ENCODE data around the gene TMEM108. TPM values are rescaled to one million over a fixed set of nuclear protein-coding genes. Genes with fewer than 3 reads are reported as not detected.

TMEM108 gene
- total RNA-seq, 6 experiments from 2014 or later, result not detected

- Mint-ChIP-seq H3K9me3 (no peaks in the 10 kb centered on the region), H3K4me3 (no peak overlapping the region), H3K27me3 (ENCODE audit: insufficient read depth) (peaks cover 10% of the 10 kb centered on the region), H3K4me1 (ENCODE audit: low read depth) (peaks cover 23% of the 10 kb centered on the region), H3K27ac (no peak overlapping the region), H3K36me3 (ENCODE audit: low read depth) (no peaks in the 10 kb centered on the region)
- DNase-seq, result no peak
- TF ChIP-seq CTCF (IDR thresholded peaks at IDR 0.05), result no peak
Observed at GRCh38 chr3:133425898-133426297, 387.7 kb downstream of the TMEM108 start.

GRCh38 chr3:133426721-133427120 is 388.5 kb downstream of the TMEM108 start:
- DNase-seq, result peak; percentile 59
- H3K4me1 Mint-ChIP-seq (ENCODE audit: low read depth), result peaks cover 15% of the 10 kb centered on the region
- no peak for TF ChIP-seq CTCF (IDR thresholded peaks at IDR 0.05)

GRCh38 chr3:133428552-133428951 is 390.4 kb downstream of the TMEM108 start:
- peaks cover 8% of the 10 kb centered on the region for H3K27me3 Mint-ChIP-seq (ENCODE audit: insufficient read depth)
- H3K9me3 Mint-ChIP-seq, result no peaks in the 10 kb centered on the region
- H3K36me3 Mint-ChIP-seq (ENCODE audit: low read depth), result no peaks in the 10 kb centered on the region
- no peak for TF ChIP-seq CTCF (IDR thresholded peaks at IDR 0.05)
- H3K4me3 Mint-ChIP-seq, result no peak overlapping the region
- DNase-seq, result no peak
- H3K27ac Mint-ChIP-seq, result no peak overlapping the region
- peaks cover 15% of the 10 kb centered on the region for H3K4me1 Mint-ChIP-seq (ENCODE audit: low read depth)

More at GRCh38 chr3:133426721-133427120, 388.5 kb downstream of the TMEM108 start:
- Mint-ChIP-seq H3K4me3 (no peak overlapping the region), H3K36me3 (ENCODE audit: low read depth) (no peaks in the 10 kb centered on the region), H3K27me3 (ENCODE audit: insufficient read depth) (peaks cover 10% of the 10 kb centered on the region), H3K27ac (no peak overlapping the region), H3K9me3 (no peaks in the 10 kb centered on the region)

GRCh38 chr3:133429063-133429462 is 390.9 kb downstream of the TMEM108 start:
- TF ChIP-seq CTCF (IDR thresholded peaks at IDR 0.05), result no peak
- Mint-ChIP-seq H3K36me3 (ENCODE audit: low read depth) (no peaks in the 10 kb centered on the region), H3K9me3 (no peaks in the 10 kb centered on the region), H3K27me3 (ENCODE audit: insufficient read depth) (peaks cover 8% of the 10 kb centered on the region), H3K4me1 (ENCODE audit: low read depth) (peaks cover 15% of the 10 kb centered on the region), H3K27ac (no peak overlapping the region), H3K4me3 (no peak overlapping the region)
- no peak for DNase-seq

GRCh38 chr3:133439563-133439962 is 401.4 kb downstream of the TMEM108 start:
- H3K27ac Mint-ChIP-seq, result no peak overlapping the region
- H3K4me3 Mint-ChIP-seq, result no peak overlapping the region
- H3K9me3 Mint-ChIP-seq, result no peaks in the 10 kb centered on the region
- no peaks in the 10 kb centered on the region for H3K36me3 Mint-ChIP-seq (ENCODE audit: low read depth)
- DNase-seq, result no peak
- peaks cover 7% of the 10 kb centered on the region for H3K27me3 Mint-ChIP-seq (ENCODE audit: insufficient read depth)
- no peak for TF ChIP-seq CTCF (IDR thresholded peaks at IDR 0.05)
- H3K4me1 Mint-ChIP-seq (ENCODE audit: low read depth), result peaks cover 33% of the 10 kb centered on the region

GRCh38 chr3:133440652-133441051 is 402.5 kb downstream of the TMEM108 start:
- no peak overlapping the region for H3K27ac Mint-ChIP-seq
- H3K36me3 Mint-ChIP-seq (ENCODE audit: low read depth), result no peaks in the 10 kb centered on the region
- H3K4me3 Mint-ChIP-seq, result no peak overlapping the region
- DNase-seq, result no peak
- TF ChIP-seq CTCF (IDR thresholded peaks at IDR 0.05), result no peak
- no peaks in the 10 kb centered on the region for H3K9me3 Mint-ChIP-seq
- H3K27me3 Mint-ChIP-seq (ENCODE audit: insufficient read depth), result peaks cover 9% of the 10 kb centered on the region
- H3K4me1 Mint-ChIP-seq (ENCODE audit: low read depth), result peaks cover 33% of the 10 kb centered on the region

Measured in HFFc6 (cell line).